GM19452 (cell line): ENCODE measurements around the gene ADAMTS6.
"Not testable (repeated sequence)": the region's sequence is repeated elsewhere in the genome, so short reads cannot be mapped to it uniquely, and the experiment has no call there.

Source experiments
- ATAC-seq: cut with Tn5 transposase; IDR thresholded peaks from one replicate; pipeline ENCODE4 v1.9.1; 2021; ENCODE audit not compliant: unreplicated experiment

ADAMTS6 gene

DNA sequence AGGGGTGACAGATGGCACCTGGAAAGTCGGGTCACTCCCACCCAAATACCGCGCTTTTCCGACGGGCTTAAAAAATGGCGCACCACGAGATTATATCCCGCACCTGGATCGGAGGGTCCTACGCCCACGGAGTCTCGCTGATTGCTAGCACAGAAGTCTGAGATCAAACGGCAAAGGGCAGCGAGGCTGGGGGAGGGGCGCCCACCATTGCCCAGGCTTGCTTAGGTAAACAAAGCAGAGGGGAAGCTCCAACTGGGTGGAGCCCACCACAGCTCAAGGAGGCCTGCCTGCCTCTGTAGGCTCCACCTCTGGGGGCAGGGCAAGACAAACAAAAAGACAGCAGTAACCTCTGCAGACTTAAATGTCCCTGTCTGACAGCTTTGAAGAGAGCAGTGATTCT lies 111.2 kb downstream of the ADAMTS6 start:
- not testable (repeated sequence) for ATAC-seq

- ATAC-seq, result no peak
Observed at GRCh38 chr5:65366655-65367054, 115.1 kb downstream of the ADAMTS6 start.

DNA sequence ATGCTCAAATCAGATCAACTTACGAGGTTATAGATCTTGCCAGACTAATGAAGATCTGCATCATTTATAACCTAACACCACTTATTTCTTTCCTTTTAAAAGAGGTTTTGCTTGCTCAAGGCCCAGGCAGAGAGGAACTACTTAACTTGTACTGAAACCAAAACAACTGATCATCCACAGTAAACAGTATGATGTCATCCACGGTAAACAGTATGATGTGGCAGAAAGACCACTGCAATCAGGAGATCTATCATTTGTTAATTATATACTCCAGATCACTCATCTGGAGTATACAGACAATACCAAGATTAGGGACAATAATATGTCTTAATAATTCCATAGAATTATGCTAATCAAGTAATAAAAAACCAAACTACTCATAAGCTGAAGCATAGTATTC lies 116.8 kb downstream of the ADAMTS6 start:
- no peak for ATAC-seq

DNA sequence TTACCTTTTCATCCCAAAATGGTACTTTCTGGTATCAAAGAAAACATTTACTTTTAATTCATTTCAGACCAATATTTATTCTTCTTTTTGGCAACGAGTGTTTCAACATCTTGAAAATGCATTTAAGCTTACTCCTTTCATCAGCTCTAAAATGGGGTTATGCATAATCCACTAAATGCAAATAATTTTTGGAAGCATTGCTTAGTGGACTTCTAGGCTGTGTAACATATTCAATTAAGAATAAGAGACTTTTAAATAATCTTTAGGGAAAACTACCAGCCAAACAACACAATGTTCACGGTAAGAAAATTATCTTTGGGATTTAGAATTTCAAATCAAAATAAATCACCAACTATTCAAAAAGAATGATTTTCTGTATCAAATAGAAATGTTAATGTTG lies 118.2 kb downstream of the ADAMTS6 start:
- no peak for ATAC-seq

GRCh38 chr5:65359981-65360380 lies 121.7 kb downstream of the ADAMTS6 start:
- no peak for ATAC-seq

GRCh38 chr5:65359569-65359968 lies 122.2 kb downstream of the ADAMTS6 start:
- no peak for ATAC-seq

GRCh38 chr5:65356274-65356673 lies 125.4 kb downstream of the ADAMTS6 start:
- no peak for ATAC-seq

GRCh38 chr5:65355301-65355700 lies 126.4 kb downstream of the ADAMTS6 start:
- no peak for ATAC-seq

- ATAC-seq, result no peak
Observed at GRCh38 chr5:65341835-65342234, 139.9 kb downstream of the ADAMTS6 start.

DNA sequence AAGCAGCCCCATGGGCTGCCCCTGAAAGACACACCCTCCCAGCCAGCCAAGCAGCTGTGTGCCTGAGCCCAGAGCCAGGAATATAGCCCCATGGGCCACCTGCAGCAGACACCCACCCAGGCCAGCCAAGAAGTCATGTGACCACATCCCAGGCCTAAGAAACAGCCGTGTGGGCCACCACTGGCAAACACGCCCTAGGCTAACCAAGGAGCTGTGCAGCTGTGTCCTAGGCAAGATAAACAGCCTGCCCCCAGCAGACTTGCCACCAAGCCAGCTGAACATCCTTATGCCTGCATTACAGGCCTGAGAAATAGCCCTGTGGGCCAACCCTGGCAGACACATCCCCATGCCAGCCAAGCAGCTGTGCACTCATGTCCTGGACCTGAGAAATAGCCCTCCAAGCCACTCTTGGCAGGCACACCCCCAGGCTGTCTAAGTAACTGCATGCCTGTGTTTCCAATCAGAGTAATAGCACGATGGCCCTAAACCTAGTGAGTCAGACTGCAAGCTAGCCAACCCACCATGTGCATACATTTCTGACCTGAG lies 143.0 kb downstream of the ADAMTS6 start:
- no peak for ATAC-seq

DNA sequence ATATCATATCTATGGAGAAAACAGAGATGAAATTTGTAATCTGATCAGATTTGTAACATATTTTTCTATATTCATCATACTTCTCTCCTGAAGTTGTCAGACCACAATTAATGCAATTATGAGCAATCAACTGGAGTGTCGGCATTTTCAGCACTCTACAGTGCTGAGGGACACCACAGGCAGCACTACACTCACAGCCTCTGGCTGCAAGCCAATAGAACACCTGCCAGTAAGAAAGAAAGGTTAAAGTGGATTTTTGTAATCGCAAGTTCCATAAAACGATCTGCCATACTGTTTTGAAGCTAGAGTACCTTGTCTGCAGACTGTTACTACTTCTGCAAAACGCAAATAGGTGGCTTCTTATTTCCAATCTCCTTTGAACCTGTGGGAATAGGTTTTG lies 147.6 kb downstream of the ADAMTS6 start:
- ATAC-seq, result no peak

GRCh38 chr5:65332591-65332990 lies 149.1 kb downstream of the ADAMTS6 start:
- ATAC-seq, result no peak

GRCh38 chr5:65329266-65329665 lies 152.5 kb downstream of the ADAMTS6 start:
- no peak for ATAC-seq

DNA sequence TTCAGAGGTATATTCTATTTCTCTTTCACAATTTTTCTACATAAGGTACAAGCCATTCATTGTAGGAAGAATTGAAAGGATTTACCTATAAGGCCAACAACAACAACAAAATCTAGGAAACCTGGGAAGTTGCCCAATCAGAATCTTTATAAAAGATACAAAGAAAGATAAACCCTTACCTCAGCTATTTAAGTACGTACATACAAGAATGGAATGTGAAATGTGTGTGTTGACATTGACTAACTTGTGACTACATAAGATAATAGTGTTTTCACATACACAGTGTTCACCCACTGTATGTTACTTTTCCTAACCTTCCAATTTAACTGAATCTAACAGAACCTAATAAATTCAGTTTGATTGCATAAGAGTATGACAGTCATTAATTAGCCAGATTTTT lies 154.1 kb downstream of the ADAMTS6 start:
- ATAC-seq, result no peak

DNA sequence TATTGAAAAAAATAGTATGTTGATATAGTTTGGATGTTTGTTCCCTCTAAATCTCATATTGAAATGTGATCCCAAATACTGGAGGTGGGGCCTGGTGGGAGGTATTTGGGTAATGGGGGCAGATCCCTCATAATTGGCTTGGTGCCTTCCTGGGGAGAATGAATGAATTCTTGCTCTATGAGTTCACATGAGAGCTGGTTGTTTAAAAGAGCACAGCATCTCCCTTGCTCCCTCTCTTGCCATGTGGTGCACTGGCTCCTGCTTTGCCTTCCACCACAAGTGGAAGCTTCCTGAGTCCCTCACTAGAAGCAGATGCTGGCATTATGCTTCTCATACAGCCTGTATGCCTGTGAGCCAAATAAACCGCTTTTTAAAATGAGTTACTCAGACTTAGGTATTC lies 154.8 kb downstream of the ADAMTS6 start:
- ATAC-seq, result no peak

DNA sequence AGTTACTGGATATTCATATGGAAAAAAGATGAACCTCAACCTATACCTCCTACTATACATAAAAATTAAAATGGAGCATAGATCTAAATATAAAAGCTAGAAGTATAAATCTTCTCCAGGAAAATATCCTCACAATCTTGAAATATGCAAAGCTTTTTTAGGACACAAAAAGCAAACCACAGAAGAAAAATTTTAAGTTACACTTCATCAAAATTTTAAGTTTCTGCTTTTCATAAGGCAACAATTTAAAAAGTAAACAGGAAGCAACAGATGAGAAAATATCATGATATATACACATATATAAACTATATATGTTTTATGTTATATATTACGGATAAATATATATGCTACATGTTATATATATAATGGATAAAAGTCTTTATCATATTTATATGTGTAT lies 157.5 kb downstream of the ADAMTS6 start:
- no peak for ATAC-seq

DNA sequence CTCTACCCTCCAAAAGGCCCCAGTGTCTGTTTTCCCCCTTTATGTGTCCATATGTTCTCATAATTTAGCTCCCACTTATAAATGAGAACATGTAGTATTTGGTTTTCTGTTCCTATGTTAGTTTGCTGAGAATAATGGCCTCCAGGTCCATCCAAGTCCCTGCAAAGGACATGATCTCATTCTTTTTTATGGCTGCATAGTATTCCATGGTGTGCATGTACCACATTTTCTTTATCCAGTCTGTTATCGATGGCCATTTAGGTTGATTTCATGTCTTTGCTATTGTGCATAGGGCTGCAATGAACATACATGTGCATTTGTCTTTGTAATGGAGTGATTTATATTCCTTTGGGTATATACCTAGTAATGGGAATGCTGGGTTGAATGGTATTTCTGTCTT lies 161.0 kb downstream of the ADAMTS6 start:
- ATAC-seq, result not testable (repeated sequence)

DNA sequence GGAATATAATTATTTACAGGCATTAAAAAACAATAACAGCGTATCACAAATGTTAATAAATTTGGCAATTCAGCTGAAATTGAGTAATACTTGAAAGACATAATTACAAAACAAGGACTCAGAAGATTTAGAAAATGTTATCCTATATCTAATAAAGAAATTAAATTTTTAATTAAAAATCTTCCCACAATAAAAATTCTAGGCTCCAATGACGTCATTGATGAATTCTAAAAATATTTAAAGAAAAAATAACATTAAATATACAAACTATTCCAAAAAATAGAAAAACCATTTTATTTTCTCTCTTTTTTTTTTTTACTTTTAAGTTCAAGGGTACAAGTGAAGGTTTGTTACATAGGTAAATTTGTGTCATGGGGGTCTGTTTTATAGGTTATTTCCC lies 161.5 kb downstream of the ADAMTS6 start:
- no peak for ATAC-seq

DNA sequence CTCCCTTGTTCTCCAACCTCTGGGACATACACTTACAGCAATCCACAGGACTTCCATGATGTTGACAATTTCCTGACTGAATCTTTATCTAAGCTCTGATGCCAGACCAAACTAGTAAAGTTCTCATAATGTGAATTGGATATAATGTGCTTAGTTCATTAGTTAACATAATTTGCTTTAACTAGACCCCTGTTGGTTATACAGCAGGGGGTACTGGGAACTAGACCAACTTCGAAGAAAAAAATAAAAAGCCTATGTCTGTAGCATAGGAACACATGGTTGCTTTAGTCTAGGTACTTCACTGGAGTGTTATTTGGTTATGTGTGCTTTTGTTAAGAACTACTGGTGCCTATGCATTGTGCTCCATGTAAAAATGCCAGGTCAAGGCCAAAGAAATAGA lies 173.8 kb downstream of the ADAMTS6 start:
- ATAC-seq, result no peak

DNA sequence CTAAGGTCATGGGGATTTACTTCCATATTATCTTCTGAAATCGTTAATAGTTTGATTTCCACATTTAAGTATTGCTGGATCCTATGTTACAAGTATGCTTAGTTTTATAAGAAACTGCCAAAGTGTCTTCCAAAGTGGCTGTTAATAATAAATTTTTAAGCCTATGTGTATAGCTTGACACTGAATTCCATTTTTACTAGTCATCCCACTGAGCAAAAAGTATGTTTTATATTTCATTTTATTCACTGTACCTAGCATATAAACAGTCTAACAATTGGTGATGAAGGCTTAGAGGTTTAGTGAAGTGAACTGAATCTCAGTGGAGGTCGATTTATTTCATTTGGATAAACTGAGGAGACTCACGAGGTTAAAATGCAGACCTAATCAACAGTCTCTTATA lies 174.6 kb downstream of the ADAMTS6 start:
- ATAC-seq, result no peak

DNA sequence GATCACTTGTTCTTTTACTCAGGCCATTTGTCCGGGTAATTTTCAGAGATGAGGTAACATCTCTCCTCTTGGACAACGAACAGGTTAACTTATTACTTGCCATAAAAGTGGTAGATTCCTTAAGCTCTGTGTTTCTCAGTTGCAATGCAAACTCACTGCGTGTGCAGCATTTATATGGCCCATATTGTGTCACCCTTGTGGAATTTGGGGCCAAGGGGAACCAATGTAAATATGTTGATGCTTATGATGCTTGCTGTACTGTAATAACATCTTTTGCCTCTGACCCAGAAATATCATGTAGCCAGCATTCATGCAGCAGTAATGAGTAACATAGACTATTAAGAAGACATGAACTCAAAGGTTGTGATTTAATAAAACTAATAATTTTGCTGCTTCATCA lies 175.8 kb downstream of the ADAMTS6 start:
- ATAC-seq, result no peak

GRCh38 chr5:65299861-65300260 lies 181.9 kb downstream of the ADAMTS6 start:
- ATAC-seq, result no peak

- ATAC-seq, result no peak
Observed at GRCh38 chr5:65296067-65296466, 185.7 kb downstream of the ADAMTS6 start.

- no peak for ATAC-seq
Observed at GRCh38 chr5:65292196-65292595, 189.5 kb downstream of the ADAMTS6 start.
